Right lobe of liver (tissue), 4 donors: Measurements from ENCODE around the gene BACE1-AS.

Source experiments
- CTCF ChIP-seq, 4 donors: fragments of 200-600 bp in 3 of 4; fragments of 450-650 bp in 1 of 4; IDR thresholded peaks; one replicate each; pipeline versions ENCODE4 v1.5.1 to v1.8.0; 2016 to 2022; ENCODE audit warnings: antibody characterized with exemption in 4 of 4, mild to moderate bottlenecking in 2 of 4
- POLR2A ChIP-seq: fragments of 450-650 bp; IDR thresholded peaks from one replicate; pipeline ENCODE4 v1.6.1; 2017; ENCODE audit warnings: antibody characterized with exemption, mild to moderate bottlenecking
- donor health status: DM: no; HTN: no; CAD: no.
- donor health status: DM: no; HTN: no; CAD: no.
- donor health status: DM: no; HTN: yes; CAD: no.

- no peak for TF ChIP-seq CTCF (IDR thresholded peaks at IDR 0.05)
- no peak for TF ChIP-seq POLR2A
These were observed 7.0 kb downstream of the BACE1-AS start for GRCh38 chr11:117298195-117298594.
